Hepatocyte (in vitro differentiated cells): ENCODE measurements around the gene BRINP3. TPM values are rescaled to one million over a fixed set of nuclear protein-coding genes. Genes with fewer than 3 reads are reported as not detected.

Experiments
- DNase-seq: peaks from one replicate; pipeline ENCODE4 v3.0.0-alpha.2; 2016; ENCODE audit warnings: low spot score
- H2AFZ ChIP-seq: fragments of 200-600 bp; sonication (generic); 2 replicates; pipeline ENCODE4 v1.6.0; 2016; ENCODE audit warnings: antibody characterized with exemption, mild to moderate bottlenecking
- H3K27ac ChIP-seq: fragments of 200-600 bp; sonication (generic); 2 replicates; pipeline ENCODE4 v1.5.1; 2016; ENCODE audit warnings: mild to moderate bottlenecking
- H3K27me3 ChIP-seq: fragments of 200-600 bp; sonication (generic); 2 replicates; pipeline ENCODE4 v1.6.1; 2016
- H3K36me3 ChIP-seq: fragments of 200-600 bp; sonication (generic); replicated peaks from 2 replicates; pipeline ENCODE4 v1.5.1; 2016; ENCODE audit warnings: low read depth; ENCODE audit not compliant: insufficient read depth
- H3K4me1 ChIP-seq: fragments of 200-600 bp; sonication (generic); 2 replicates; pipeline ENCODE4 v1.5.1; 2016; ENCODE audit warnings: mild to moderate bottlenecking, moderate library complexity; ENCODE audit not compliant: insufficient read depth
- H3K4me2 ChIP-seq: fragments of 200-600 bp; sonication (generic); 2 replicates; pipeline ENCODE4 v1.6.0; 2016
- H3K4me3 ChIP-seq: fragments of 200-600 bp; sonication (generic); 2 replicates; pipeline ENCODE4 v1.5.1; 2016; ENCODE audit warnings: mild to moderate bottlenecking
- H3K79me2 ChIP-seq: fragments of 200-600 bp; sonication (generic); 2 replicates; pipeline ENCODE4 v1.6.0; 2017; ENCODE audit warnings: mild to moderate bottlenecking
- H3K9me2 ChIP-seq: fragments of 200-600 bp; sonication (generic); replicated peaks from 2 replicates; pipeline ENCODE4 v1.6.0; 2017; ENCODE audit warnings: mild to moderate bottlenecking; ENCODE audit not compliant: insufficient read depth
- H3K9me3 ChIP-seq: fragments of 200-600 bp; sonication (generic); 2 replicates; pipeline ENCODE4 v1.5.1; 2016; ENCODE audit warnings: low read depth, mild to moderate bottlenecking
- H4K20me1 ChIP-seq: fragments of 200-600 bp; sonication (generic); 2 replicates; pipeline ENCODE4 v1.6.0; 2016; ENCODE audit warnings: mild to moderate bottlenecking; ENCODE audit not compliant: insufficient read depth, poor library complexity, severe bottlenecking
- CTCF ChIP-seq: fragments of 200-600 bp; sonication (generic); IDR thresholded peaks from 2 replicates; pipeline ENCODE4 v1.5.1; 2016; ENCODE audit warnings: antibody characterized with exemption, mild to moderate bottlenecking; ENCODE audit not compliant: poor library complexity
- EZH2 ChIP-seq: fragments of 200-600 bp; sonication (generic); IDR thresholded peaks from 2 replicates; pipeline ENCODE4 v1.6.1; 2016; ENCODE audit warnings: antibody characterized with exemption, mild to moderate bottlenecking, borderline replicate concordance
- EZH2phosphoT487 ChIP-seq: fragments of 200-600 bp; sonication (generic); IDR thresholded peaks from one replicate; pipeline ENCODE4 v1.6.1; 2018; ENCODE audit warnings: antibody characterized with exemption, mild to moderate bottlenecking, low read depth, moderate library complexity; ENCODE audit not compliant: unreplicated experiment, severe bottlenecking
- WGBS: methylation state at CpG from one replicate; pipeline ENCODE4 v1.1.6; 2016; ENCODE audit warnings: low lambda C conversion rate; ENCODE audit errors: missing lambda C conversion rate; 5-methylcytosine and 5-hydroxymethylcytosine counted together
- polyA plus RNA-seq: library from polyadenylated mRNA; unstranded; fragments of >200 nt; fragmentation: Nextera tagmentation; extraction: Ambion mirVana; gene quantifications from 2 replicates; pipeline ENCODE4 v1.2.1, GENCODE V29; 2016
- total RNA-seq: library from RNA; depleted of rRNA; stranded (reverse); fragments of >200 nt; gene quantifications from 2 replicates; pipeline ENCODE4 v1.2.3, GENCODE V29; 2014

BRINP3 gene
- total and polyA plus RNA-seq, 2 experiments from 2014 or later = 15.3 to 37.9 TPM

GRCh38 chr1:190066011-190066410 is 411.7 kb downstream of the BRINP3 start:
- no peaks in the 10 kb centered on the region for H3K9me3 ChIP-seq
- TF ChIP-seq CTCF = no peak
- TF ChIP-seq EZH2 = no peak
- no peak for TF ChIP-seq EZH2phosphoT487
- DNase-seq = no peak
- H3K4me3 ChIP-seq = no peak overlapping the region
- no peaks in the 10 kb centered on the region for H3K27me3 ChIP-seq
- H3K4me2 ChIP-seq = no peak overlapping the region
- H3K79me2 ChIP-seq = no peaks in the 10 kb centered on the region
- no peak overlapping the region for H2AFZ ChIP-seq
- no peaks in the 10 kb centered on the region for H3K36me3 ChIP-seq
- no peak overlapping the region for H3K27ac ChIP-seq
- H3K4me1 ChIP-seq = no peaks in the 10 kb centered on the region
- no peaks in the 10 kb centered on the region for H4K20me1 ChIP-seq
- WGBS = 84% methylated on average over 2 of the region's 2 CpGs
- H3K9me2 ChIP-seq = no peaks in the 10 kb centered on the region

- no peaks in the 10 kb centered on the region for H3K36me3 ChIP-seq
- H3K4me3 ChIP-seq = no peak overlapping the region
- no peak for DNase-seq
- H3K4me2 ChIP-seq = no peak overlapping the region
- H3K9me2 ChIP-seq = no peaks in the 10 kb centered on the region
- no peaks in the 10 kb centered on the region for H3K79me2 ChIP-seq
- H3K4me1 ChIP-seq = no peaks in the 10 kb centered on the region
- no peak overlapping the region for H3K27ac ChIP-seq
- H2AFZ ChIP-seq = no peak overlapping the region
- WGBS = 54% methylated on average over 1 of the region's 1 CpG
- TF ChIP-seq CTCF = no peak
- no peaks in the 10 kb centered on the region for H3K27me3 ChIP-seq
- no peaks in the 10 kb centered on the region for H4K20me1 ChIP-seq
- H3K9me3 ChIP-seq = no peaks in the 10 kb centered on the region
These were observed 428.4 kb downstream of the BRINP3 start for GRCh38 chr1:190049314-190049713.
